NCI-H1694 (cell line): ENCODE measurements around the gene MCTP1.
"Not testable (repeated sequence)": the region's sequence is repeated elsewhere in the genome, so short reads cannot be mapped to it uniquely, and the experiment has no call there.

Experiments
- DNase-seq: peaks from one replicate; lab custom pipeline; 2025; lab: John Stamatoyannopoulos, UW

The MCTP1 gene

GRCh38 chr5:95252801-95253200, 32.1 kb downstream of the MCTP1 start:
- DNase-seq = no peak

DNA sequence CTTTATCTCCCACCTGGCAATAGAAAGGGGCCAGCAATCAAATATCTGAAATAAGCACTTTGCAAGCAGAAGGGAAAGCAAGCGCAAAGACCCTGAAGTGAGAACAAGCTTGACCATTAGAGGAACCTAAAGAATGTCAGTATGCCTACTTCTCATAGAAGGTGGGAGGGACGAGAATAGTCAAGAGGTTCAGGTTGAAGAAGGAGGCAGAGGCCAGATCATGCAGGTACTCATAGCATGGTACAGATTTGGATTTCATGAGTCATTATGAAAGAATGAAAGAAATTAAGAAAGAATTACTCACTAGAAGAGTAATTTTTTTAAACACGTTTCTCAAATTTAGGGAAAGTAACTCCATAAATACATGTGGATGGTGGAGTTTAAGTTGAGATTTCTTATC, 33.7 kb downstream of the MCTP1 start:
- DNase-seq = no peak

DNA sequence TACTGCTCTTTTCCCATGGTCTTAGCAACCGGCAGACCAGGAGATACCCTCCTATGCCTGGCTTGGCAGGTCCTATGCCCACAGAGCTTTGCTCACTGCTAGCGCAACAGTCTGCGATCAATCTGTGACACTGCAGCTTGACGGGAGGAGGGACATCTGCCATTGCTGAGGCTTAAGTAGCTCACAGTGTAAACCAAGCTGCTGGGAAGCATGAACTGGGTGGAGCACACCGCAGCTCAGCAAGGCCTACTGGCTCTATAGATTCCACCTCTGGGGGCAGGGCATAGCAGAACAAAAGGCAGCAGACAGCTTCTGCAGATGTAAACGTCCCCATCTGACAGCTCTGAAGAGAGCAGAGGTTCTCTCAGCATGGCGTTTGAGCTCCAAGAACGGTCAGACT, 40.4 kb downstream of the MCTP1 start:
- no peak for DNase-seq

DNA sequence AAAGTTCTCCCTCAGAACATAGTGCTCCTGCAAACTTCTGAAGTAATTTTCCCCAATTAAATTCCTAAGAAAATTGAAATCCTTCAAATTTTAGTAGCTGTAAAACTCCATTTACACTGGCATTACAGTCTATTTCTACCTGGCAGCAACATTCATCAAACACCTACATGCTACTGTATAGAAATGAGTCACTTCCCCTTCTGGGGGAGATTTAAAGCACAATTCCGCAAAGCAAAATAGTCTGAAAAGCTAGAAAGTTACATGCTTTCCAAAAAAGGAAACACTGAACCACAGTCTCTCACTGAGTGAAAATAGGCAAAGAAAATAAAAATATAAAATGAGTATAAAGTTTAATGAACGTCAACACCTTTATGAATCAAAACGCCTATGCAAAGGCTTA, 43.3 kb downstream of the MCTP1 start:
- no peak for DNase-seq

DNA sequence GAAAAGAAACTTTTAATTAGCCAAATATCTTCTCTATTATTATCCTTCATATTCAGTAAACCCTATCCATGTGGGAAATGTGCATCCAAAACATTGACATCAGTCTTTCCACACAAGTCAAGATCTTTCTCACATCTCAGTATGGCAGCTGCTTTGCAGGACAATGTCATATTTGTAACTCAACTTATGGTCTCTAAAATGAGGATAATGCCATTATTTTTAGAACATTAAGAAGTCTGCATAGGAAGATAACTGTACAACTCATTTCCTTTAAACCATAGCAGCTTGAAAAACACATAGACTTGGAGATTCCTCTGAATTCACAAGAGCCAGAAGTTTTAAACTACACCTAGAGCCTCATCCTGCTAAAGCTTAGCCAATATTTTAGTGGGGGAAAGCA, 43.7 kb downstream of the MCTP1 start:
- no peak for DNase-seq

- DNase-seq = no peak
Observed at GRCh38 chr5:95238560-95239325, 46.2 kb downstream of the MCTP1 start.

GRCh38 chr5:95237324-95237723, 47.6 kb downstream of the MCTP1 start:
- no peak for DNase-seq

- DNase-seq = no peak
Observed at GRCh38 chr5:95235439-95235982, 49.4 kb downstream of the MCTP1 start.

DNA sequence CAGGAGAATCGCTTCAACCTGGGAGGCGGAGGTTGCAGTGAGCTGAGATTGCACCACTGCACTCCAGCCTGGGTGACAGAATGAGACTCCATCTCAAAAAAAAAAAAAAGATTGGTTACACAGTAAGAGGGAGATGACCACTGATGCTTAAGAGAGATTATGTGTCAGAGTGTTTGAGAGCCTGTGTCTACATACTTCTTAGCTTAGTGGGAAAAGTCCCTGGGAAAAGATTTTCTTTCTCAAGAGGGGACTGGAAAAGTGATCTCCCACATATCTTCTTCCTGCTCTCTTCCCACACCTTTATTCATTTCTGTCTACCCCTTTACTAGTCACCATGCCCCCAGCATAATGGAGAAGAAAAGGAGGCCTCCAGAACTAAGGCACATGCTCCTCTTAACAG, 55.2 kb downstream of the MCTP1 start:
- DNase-seq = no peak

DNA sequence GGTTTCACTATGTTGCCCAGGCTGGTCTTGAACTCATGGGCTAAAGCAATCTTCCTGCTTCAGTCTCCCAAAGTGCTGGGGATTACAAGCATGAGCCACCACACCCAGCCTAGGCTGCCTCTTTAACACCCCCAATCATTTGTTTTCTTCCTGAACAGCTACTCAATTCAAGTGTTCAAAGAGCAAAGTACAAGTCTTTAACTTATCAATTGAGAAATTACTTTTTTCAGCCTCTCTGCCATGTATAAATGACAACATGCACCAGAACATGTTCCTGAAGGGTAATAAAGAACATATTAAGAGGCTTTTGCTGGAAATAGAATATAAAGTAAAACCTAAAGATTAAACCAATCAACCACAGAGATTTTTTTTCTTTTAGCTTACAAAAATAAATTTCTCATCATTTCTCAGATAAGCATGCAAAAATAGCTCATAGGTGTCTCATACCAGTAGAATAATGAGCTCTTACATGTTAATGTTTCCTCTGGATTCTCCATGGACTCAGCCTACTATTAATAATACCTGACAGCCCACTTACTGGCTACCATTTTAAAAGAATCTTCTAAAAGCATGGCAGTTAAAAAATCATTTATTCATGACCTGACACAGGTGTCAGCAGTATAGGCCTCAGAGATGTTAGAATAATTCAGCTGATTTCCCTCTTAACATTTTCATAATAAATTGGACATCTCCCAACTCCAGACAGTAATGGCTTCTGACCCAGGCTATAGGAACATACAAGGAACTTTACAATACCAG, 60.0 kb downstream of the MCTP1 start:
- DNase-seq = no peak

DNA sequence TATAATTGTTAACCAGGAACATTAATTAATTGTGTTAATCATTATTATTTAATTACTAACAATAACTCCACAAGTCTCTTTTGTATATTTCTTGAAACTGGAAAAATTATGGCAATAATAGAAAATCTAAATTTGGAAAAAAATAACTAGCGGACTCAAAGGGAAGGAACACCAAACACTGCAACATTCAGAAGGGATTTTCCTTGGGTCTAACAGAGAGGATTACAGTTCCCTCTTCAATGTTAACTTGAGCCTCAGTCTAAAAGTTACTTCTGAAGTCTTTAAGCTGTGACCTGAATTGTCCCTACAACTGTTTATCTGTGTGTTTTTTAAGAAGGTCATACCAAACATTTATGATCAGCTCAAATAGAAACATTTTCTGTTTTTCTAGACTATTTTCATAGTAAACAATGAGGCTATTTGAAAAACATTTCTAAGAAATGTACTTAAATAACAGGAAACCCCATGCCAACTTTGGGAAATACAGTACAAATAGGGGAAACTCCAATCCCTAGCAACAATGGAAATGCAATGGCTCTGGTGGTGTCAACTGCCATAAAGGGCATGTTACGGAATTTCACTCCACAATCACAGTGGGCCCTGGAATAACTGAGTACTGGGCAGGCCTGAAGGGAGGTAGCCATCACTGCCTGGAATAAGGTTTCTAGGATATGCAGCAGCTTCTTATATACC, 61.2 kb downstream of the MCTP1 start:
- DNase-seq = no peak

- no peak for DNase-seq
Observed at GRCh38 chr5:95222836-95223235, 62.1 kb downstream of the MCTP1 start.

DNA sequence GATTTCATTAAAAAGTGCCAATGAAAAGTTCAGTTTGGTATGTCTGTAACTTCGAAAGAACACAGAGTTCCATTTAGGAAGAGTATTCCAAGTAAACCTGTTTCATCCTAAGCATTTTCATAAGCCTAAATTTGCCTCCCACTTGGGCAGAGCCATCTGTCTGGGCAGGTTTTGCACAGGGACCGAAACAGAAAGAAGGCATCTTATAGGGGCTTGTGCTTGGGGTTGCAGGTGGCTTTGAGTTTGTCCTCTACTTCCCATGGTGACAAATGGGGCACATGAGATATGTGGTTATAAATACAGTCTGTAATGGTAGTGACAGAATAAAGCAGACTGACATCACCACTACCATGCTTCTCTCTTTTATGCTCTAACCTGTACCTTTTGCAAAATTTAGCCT, 63.7 kb downstream of the MCTP1 start:
- DNase-seq = no peak

- no peak for DNase-seq
Observed at GRCh38 chr5:95220381-95220780, 64.5 kb downstream of the MCTP1 start.

DNA sequence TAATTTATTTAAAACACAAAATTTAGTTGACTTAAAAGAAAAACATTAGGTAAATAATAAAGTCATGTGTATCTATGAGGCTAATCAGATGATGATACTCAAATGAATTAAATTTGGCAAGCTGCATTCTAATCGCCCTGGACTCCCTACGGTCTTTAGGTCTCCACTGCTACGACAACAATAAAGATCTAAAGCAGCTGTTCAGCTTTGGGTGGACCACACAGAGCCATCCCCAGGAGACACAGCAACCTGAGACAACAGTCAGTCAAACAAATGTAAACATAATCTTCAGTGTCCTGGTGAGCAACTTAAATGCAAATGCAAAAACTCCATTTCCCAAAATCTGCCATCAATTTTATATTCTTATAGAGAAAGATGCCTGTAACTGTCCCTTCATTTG, 65.5 kb downstream of the MCTP1 start:
- DNase-seq = no peak

DNA sequence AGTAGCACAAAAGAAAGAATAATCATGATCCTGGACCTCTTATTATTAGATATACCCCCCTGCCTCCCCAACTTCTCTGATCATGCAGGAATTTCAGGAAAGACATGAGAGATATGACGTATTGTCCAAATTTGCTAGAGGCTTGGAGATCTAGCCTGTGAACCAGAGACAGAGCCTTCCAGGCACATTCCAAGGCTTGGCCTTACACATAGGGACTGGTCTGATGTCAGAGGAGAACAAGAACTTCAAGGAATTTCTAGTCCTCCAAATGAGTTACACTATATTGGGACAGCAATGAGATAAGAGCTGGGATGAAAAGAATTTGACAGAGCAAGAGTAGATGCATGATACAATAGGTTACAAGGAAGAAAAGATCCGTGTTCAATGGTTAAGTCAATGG, 67.0 kb downstream of the MCTP1 start:
- no peak for DNase-seq

- no peak for DNase-seq
Observed at GRCh38 chr5:95217351-95217750, 67.5 kb downstream of the MCTP1 start.

DNA sequence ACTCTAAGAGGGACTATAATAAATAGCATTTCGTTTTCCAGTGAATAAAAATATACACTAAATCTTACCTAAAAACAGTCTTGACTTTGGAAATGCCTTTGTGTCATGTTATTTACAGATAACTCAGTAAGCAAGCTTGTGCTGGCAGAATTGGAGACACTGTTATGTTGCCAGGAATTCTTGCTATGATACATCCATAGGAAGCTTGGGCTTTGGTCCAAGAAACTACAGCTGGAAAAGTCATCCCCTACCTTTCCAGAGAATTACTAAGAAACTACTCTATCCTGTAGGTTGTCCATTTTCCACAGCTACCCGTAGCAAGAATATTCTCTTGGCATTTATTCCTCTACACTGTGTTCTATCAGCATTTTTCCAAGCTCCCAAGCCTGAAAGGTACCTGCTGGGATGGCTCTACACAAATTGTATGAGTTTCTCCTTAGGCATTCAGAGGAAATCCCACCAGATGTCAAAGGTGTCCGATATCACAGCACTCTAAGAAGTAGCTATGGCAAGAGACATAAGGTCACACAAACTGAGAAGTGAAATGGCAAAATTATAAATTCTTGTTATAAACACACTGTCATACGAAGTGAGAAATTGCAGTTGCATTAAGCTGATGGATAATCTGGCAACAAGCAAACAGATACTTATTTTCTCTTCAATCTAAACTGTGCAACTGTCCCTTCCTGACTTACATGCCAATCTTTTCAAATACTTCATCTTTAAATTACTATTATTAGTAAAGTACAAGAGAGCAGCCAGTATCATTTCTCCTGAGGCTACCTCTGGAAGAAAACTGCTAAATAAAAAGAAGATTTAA, 68.5 kb downstream of the MCTP1 start:
- DNase-seq = peak; percentile 4

DNA sequence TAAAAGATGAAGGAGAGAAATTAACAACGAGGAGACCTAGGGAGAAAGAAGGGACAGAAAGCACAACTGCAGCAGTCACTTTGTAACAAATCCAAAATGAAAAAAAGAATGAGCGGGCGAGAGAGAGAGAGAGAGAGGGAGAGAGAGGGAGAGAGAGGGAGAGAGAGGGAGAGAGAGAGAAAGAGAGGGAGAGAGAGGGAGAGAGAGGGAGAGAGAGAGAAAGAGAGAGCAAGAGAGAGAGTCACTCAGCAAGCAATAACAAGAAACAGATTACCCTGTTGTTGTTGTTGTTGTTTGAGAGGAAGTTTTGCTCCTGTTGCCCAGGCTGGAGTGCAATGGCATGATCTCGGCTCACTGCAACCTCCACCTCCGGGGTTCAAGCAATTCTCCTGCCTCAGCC, 77.1 kb downstream of the MCTP1 start:
- DNase-seq = not testable (repeated sequence)

- DNase-seq = no peak
Observed at GRCh38 chr5:95194856-95195255, 90.0 kb downstream of the MCTP1 start.

DNA sequence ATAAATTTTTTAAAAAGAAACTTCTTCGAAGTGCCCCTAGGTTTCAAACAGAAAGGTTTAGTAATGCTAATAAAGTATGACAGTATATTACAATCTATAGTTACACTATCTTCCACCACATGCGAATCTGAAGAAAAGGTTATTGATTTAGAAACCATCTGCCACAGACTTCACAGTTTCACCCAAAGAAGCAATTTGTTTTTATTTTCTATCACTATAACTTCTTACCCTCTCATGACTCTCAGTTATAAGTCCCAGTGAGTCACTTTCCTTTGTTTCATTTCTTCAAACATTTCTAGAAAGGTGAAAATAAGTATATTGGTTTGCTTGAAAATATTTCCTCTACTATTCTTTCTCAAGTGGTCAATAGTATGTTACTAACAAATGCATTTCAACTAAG, 93.6 kb downstream of the MCTP1 start:
- DNase-seq = no peak

- no peak for DNase-seq
Observed at GRCh38 chr5:95184924-95185323, 100.0 kb downstream of the MCTP1 start.
